HCT116 (cell line): ENCODE data around the gene IFNLR1. TPM values are rescaled to one million over a fixed set of nuclear protein-coding genes. Genes with fewer than 3 reads are reported as not detected.

Experiments used
- ATAC-seq: fragments of 200-7000 bp; cut with Tn5 transposase; 2 replicates; pipeline ENCODE4 v1.9.1; 2020; ENCODE audit warnings: mild to moderate bottlenecking, moderate library complexity
- BruUV-seq: library from RNA; stranded (reverse); fragments of 400-500 nt; replicated peaks from 2 replicates; lab custom pipeline; 2021; lab: Mats Ljungman, UMichigan
- CTCF ChIA-PET: fragments of 300-600 bp; sonication (Branson Sonifier 250); formaldehyde crosslinking; loops from one replicate; lab custom pipeline; 2021; ENCODE audit warnings: antibody characterized with exemption; lab: Charles Lee
- POLR2A ChIA-PET: fragments of 300-600, 350-600 bp; sonication (Branson Sonifier 250); formaldehyde crosslinking; loops from one replicate; lab custom pipeline; 2021; ENCODE audit warnings: antibody characterized with exemption; lab: Charles Lee
- RAD21 ChIA-PET, 2 experiments: fragments of 300-600 bp; sonication (Branson Sonifier 250); formaldehyde crosslinking; loops; one replicate each; lab custom pipeline; 2023; ENCODE audit warnings: low total read pairs in 2 of 2; ENCODE audit not compliant: uncharacterized antibody in 2 of 2, unreplicated experiment in 2 of 2, low non-redundant PET in 1 of 2; lab: Charles Lee
- DNase-seq: peaks from one replicate; pipeline ENCODE4 v3.0.0-alpha.2; 2010; ENCODE audit warnings: low read depth, low spot score
- H2AFZ ChIP-seq: fragments of 200-600 bp; shearing (Covaris generic), sonication (generic); 2 replicates; pipeline ENCODE4 v1.6.1; 2017; ENCODE audit warnings: low read depth, mixed run types, mixed read lengths, antibody characterized with exemption, low read length; ENCODE audit not compliant: poor library complexity, severe bottlenecking
- H3K27ac ChIP-seq: 2 replicates; pipeline ENCODE4 v1.5.1; 2012; ENCODE audit warnings: low read depth, low read length
- H3K27me3 ChIP-seq: fragments of 200-600 bp; sonication (generic); 2 replicates; pipeline ENCODE4 v1.6.1; 2016; ENCODE audit warnings: mixed run types, low read length, mixed read lengths; ENCODE audit not compliant: insufficient read depth
- H3K36me3 ChIP-seq, 2 experiments: fragments of 200-500 bp in 1 of 2; fragments of 200-600 bp in 1 of 2; sonication (Bioruptor generic) in 1 of 2; sonication (generic) in 1 of 2; 2 replicates each; pipeline versions ENCODE4 v1.5.1 to v1.6.1; 2014 to 2016; ENCODE audit warnings: low read length in 2 of 2, inconsistent platforms in 1 of 2, mixed read lengths in 1 of 2, mixed run types in 1 of 2; ENCODE audit not compliant: insufficient read depth in 2 of 2, control insufficient read depth in 1 of 2
- H3K4me1 ChIP-seq, 2 experiments: fragments of 200-600 bp in 1 of 2; sonication (generic) in 1 of 2; 2 replicates each; pipeline versions ENCODE4 v1.5.1 to v1.6.1; 2012 to 2017; ENCODE audit warnings: low read length in 2 of 2, inconsistent platforms in 1 of 2, mild to moderate bottlenecking in 1 of 2, mixed read lengths in 1 of 2, mixed run types in 1 of 2, moderate library complexity in 1 of 2; ENCODE audit not compliant: insufficient read depth in 2 of 2, control insufficient read depth in 1 of 2
- H3K4me2 ChIP-seq: fragments of 200-600 bp; sonication (generic); 2 replicates; pipeline ENCODE4 v1.6.1; 2017; ENCODE audit warnings: mixed run types, low read length, mixed read lengths
- H3K4me3 ChIP-seq, 2 experiments: fragments of 200-600 bp in 1 of 2; sonication (generic) in 1 of 2; replicated peaks in 1 of 2; 2 replicates each; pipeline ENCODE4 v1.5.1; 2011 to 2016; ENCODE audit warnings: low read length in 2 of 2, control low read depth in 1 of 2, low read depth in 1 of 2, mild to moderate bottlenecking in 1 of 2, mixed read lengths in 1 of 2, mixed run types in 1 of 2
- H3K79me2 ChIP-seq: fragments of 200-600 bp; sonication (generic); 2 replicates; pipeline ENCODE4 v1.6.1; 2017; ENCODE audit warnings: mild to moderate bottlenecking, mixed run types, low read length, moderate library complexity, mixed read lengths; ENCODE audit not compliant: insufficient read depth
- H3K9ac ChIP-seq: fragments of 200-600 bp; sonication (generic); 2 replicates; pipeline ENCODE4 v1.6.1; 2016; ENCODE audit warnings: low read length, mixed read lengths
- H3K9me2 ChIP-seq: fragments of 200-600 bp; sonication (generic), shearing (Covaris generic); 2 replicates; pipeline ENCODE4 v1.6.1; 2017; ENCODE audit warnings: mixed run types, mild to moderate bottlenecking, moderate library complexity; ENCODE audit not compliant: insufficient read depth
- H3K9me3 ChIP-seq, 2 experiments: fragments of 200-500 bp in 1 of 2; fragments of 200-600 bp in 1 of 2; sonication (Bioruptor generic) in 1 of 2; sonication (generic) in 1 of 2; 2 replicates each; pipeline ENCODE4 v1.6.1; 2014 to 2017; ENCODE audit warnings: low read length in 2 of 2, mixed read lengths in 2 of 2, inconsistent platforms in 1 of 2, low read depth in 1 of 2, mild to moderate bottlenecking in 1 of 2, mixed run types in 1 of 2, moderate library complexity in 1 of 2; ENCODE audit not compliant: control insufficient read depth in 1 of 2, insufficient read depth in 1 of 2
- H4K20me1 ChIP-seq: fragments of 200-600 bp; sonication (generic), shearing (Covaris generic); 2 replicates; pipeline ENCODE4 v1.6.1; 2017; ENCODE audit warnings: mixed run types, mild to moderate bottlenecking, moderate library complexity; ENCODE audit not compliant: insufficient read depth
- ATF3 ChIP-seq: IDR thresholded peaks from 2 replicates; pipeline ENCODE4 v1.6.1; 2012
- CBX3 ChIP-seq: IDR thresholded peaks from 2 replicates; pipeline ENCODE4 v1.6.1; 2012; ENCODE audit warnings: low read depth
- CEBPB ChIP-seq: IDR thresholded peaks from 2 replicates; pipeline ENCODE4 v1.6.1; 2012; ENCODE audit warnings: low read depth
- CTCF ChIP-seq, 3 experiments: fragments of 200-600 bp in 1 of 3; sonication (generic) in 1 of 3; IDR thresholded peaks in 2 of 3; conservative IDR thresholded peaks in 1 of 3; 2 replicates each; pipeline ENCODE4 v1.5.1; 2012 to 2017; ENCODE audit warnings: low read depth in 2 of 3, low read length in 2 of 3, antibody characterized with exemption in 1 of 3, borderline replicate concordance in 1 of 3, control low read depth in 1 of 3, mild to moderate bottlenecking in 1 of 3, mixed read lengths in 1 of 3, mixed run types in 1 of 3, moderate library complexity in 1 of 3; ENCODE audit not compliant: insufficient read depth in 1 of 3
- EGR1 ChIP-seq: IDR thresholded peaks from 2 replicates; pipeline ENCODE4 v1.6.1; 2012; ENCODE audit warnings: low read depth
- ELF1 ChIP-seq: IDR thresholded peaks from 2 replicates; pipeline ENCODE4 v1.6.1; 2012; ENCODE audit warnings: low read depth, borderline replicate concordance
- EZH2 ChIP-seq: fragments of 200-600 bp; sonication (generic); IDR thresholded peaks from 2 replicates; pipeline ENCODE4 v1.6.1; 2017; ENCODE audit warnings: antibody characterized with exemption, mixed run types
- FOSL1 ChIP-seq: IDR thresholded peaks from 2 replicates; pipeline ENCODE4 v1.6.1; 2012; ENCODE audit warnings: low read depth
- JUND ChIP-seq: IDR thresholded peaks from 2 replicates; pipeline ENCODE4 v1.6.1; 2012
- POLR2AphosphoS5 ChIP-seq: IDR thresholded peaks from 2 replicates; pipeline ENCODE4 v1.6.1; 2011; ENCODE audit warnings: mild to moderate bottlenecking, low read depth, low read length, moderate library complexity
- REST ChIP-seq: IDR thresholded peaks from 2 replicates; pipeline ENCODE4 v1.6.1; 2012; ENCODE audit warnings: low read depth
- SP1 ChIP-seq: IDR thresholded peaks from 2 replicates; pipeline ENCODE4 v1.6.1; 2012; ENCODE audit warnings: low read depth
- SRF ChIP-seq: IDR thresholded peaks from 2 replicates; pipeline ENCODE4 v1.6.1; 2012; ENCODE audit warnings: low read depth
- YY1 ChIP-seq: IDR thresholded peaks from 2 replicates; pipeline ENCODE4 v1.6.1; 2011; ENCODE audit warnings: low read length, low read depth, moderate library complexity, mild to moderate bottlenecking; ENCODE audit not compliant: insufficient replicate concordance; ENCODE audit errors: extremely low read depth
- ZBTB33 ChIP-seq: IDR thresholded peaks from 2 replicates; pipeline ENCODE4 v1.6.1; 2011; ENCODE audit warnings: mild to moderate bottlenecking, low read length, moderate library complexity; ENCODE audit not compliant: insufficient replicate concordance; ENCODE audit errors: extremely low read depth
- ZFX ChIP-seq: fragments of 450-650 bp; IDR thresholded peaks from 2 replicates; pipeline ENCODE4 v1.6.1; 2017
- ZNF274 ChIP-seq: fragments of 200-500 bp; sonication (Bioruptor generic); IDR thresholded peaks from 2 replicates; pipeline ENCODE4 v1.6.1; 2014; ENCODE audit warnings: mild to moderate bottlenecking, low read depth, low read length, inconsistent platforms
- intact Hi-C: fragments of 100-400 bp; cut with micrococcal nuclease; formaldehyde crosslinking; loops from 2 replicates; pipeline ENCODE4 v1.10.0; 2022
- total RNA-seq: library from RNA; stranded (reverse); gene quantifications from one replicate; pipeline ENCODE4 v1.2.1, GENCODE V29; 2021; ENCODE audit not compliant: unreplicated experiment

Gene IFNLR1
- total RNA-seq, 1 experiment from 2014 or later: 7.6 TPM

GRCh38 chr1:24189528-24189927 is 2.4 kb upstream of the IFNLR1 start (continued):
- TF ChIP-seq YY1 (no peak), REST (no peak), POLR2AphosphoS5 (no peak), ZFX (no peak), ZNF274 (no peak), EGR1 (no peak), ATF3 (no peak)

GRCh38 chr1:24186711-24186992 is 437 bp downstream of the IFNLR1 start:
- Histone ChIP-seq H3K9ac (peak overlapping the region; percentile 77), H3K79me2 (peaks cover 14% of the 10 kb centered on the region; the same call in 1 of the 2 replicates), H3K4me3 (peak overlapping the region; percentile 51 to 62), H3K27me3 (no peaks in the 10 kb centered on the region), H4K20me1 (no peaks in the 10 kb centered on the region), H3K4me1 (peaks cover 10 to 30% of the 10 kb centered on the region in 2 experiments; a peak in 3 of 4 replicates), H3K27ac (peak overlapping the region; percentile 54; the same call in 1 of the 2 replicates), H3K9me3 (no peaks in the 10 kb centered on the region), H3K4me2 (peak overlapping the region; percentile 70), H2AFZ (no peak overlapping the region), H3K9me2 (no peaks in the 10 kb centered on the region), H3K36me3 (no peaks in the 10 kb centered on the region)
- POLR2A ChIA-PET: no interaction called here
- CTCF ChIA-PET: interaction anchor here (1.6 to 2.9 kb wide), 3 partner anchors 13 to 206 kb away, joined by 9 to 13 read pairs (median 10); no protein-coding TSS in a partner anchor
- DNase-seq (no peak), ATAC-seq (no peak)
- RAD21 ChIA-PET: no interaction called here
- intact Hi-C loops: no loop called here
- BruUV-seq: no TSS peak
- TF ChIP-seq ZBTB33 (no peak), CBX3 (no peak), SP1 (no peak), ZFX (no peak), EZH2 (no peak), ZNF274 (no peak), YY1 (no peak), CTCF (IDR thresholded peaks at IDR 0.05 in 2 of 3, conservative IDR thresholded peaks at IDR 0.05 in 1 of 3; ENCODE audit: borderline replicate concordance in 1 of 3, insufficient read depth in 1 of 3, low read depth in 2 of 3, low read length in 2 of 3) (no peak), SRF (no peak), POLR2AphosphoS5 (no peak), FOSL1 (no peak), CEBPB (no peak), ELF1 (no peak), JUND (no peak)
